ENCODE data around the gene TCF4.

DNA sequence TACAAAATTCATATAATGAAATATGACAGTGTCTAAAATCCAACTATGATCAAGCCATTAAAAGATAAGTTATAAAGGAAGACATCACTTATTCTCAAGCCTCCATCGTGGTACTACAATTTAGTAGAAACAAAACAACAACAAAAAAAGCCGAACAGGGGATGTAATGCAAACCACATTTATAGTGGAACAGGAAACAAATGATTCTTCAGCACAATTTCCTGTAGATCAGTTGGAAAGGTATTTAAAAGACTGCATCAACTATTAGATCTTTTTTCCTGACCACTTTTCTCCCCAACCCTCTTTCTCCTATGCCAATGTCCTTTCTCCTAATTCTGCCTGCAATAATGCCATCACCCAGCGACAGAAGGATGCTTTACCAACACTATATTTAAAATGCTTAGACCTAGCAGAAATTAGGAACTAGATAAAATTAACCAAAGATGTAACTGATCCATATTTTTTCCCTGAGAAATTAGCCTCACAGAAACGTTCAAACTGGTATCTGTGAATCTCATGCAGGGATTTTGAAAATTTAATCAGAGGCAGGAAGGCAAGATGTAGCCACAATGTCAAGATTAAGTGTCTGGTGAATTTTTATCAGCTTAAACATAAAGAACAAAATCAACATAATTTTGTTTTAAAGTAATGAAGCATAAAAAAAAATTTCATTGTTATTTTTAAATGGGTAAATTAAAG lies 271.4 kb downstream of the TCF4 start:
- TF ChIP-seq, protein P1, sequence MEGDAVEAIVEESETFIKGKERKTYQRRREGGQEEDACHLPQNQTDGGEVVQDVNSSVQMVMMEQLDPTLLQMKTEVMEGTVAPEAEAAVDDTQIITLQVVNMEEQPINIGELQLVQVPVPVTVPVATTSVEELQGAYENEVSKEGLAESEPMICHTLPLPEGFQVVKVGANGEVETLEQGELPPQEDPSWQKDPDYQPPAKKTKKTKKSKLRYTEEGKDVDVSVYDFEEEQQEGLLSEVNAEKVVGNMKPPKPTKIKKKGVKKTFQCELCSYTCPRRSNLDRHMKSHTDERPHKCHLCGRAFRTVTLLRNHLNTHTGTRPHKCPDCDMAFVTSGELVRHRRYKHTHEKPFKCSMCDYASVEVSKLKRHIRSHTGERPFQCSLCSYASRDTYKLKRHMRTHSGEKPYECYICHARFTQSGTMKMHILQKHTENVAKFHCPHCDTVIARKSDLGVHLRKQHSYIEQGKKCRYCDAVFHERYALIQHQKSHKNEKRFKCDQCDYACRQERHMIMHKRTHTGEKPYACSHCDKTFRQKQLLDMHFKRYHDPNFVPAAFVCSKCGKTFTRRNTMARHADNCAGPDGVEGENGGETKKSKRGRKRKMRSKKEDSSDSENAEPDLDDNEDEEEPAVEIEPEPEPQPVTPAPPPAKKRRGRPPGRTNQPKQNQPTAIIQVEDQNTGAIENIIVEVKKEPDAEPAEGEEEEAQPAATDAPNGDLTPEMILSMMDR (conservative IDR thresholded peaks at IDR 0.05; ENCODE audit: low read length), result no peak
- TF ChIP-seq EZH2phosphoT487 (IDR thresholded peaks at IDR 0.05; ENCODE audit: borderline replicate concordance, low read depth, low read length), result no peak

Measured in OCI-LY7 (cell line).